CD4-positive, alpha-beta memory T cell (primary cell): ENCODE results near the gene MLX. TPM values are rescaled to one million over a fixed set of nuclear protein-coding genes. Genes with fewer than 3 reads are reported as not detected.
"Not testable (repeated sequence)": the region's sequence is repeated elsewhere in the genome, so short reads cannot be mapped to it uniquely, and the experiment has no call there.

Experiments
- CTCF ChIA-PET: fragments of 350-600 bp; sonication (Branson Sonifier 250); formaldehyde crosslinking; loops from one replicate; lab custom pipeline; 2021; ENCODE audit warnings: inconsistent platforms; ENCODE audit not compliant: partially characterized antibody; lab: Charles Lee
- POLR2A ChIA-PET: fragments of 350-600 bp; sonication (Branson Sonifier 250); formaldehyde crosslinking; loops from one replicate; lab custom pipeline; 2021; ENCODE audit not compliant: partially characterized antibody; lab: Charles Lee
- DNase-seq, 5 donors: peaks; one replicate each; pipeline versions ENCODE4 v3.0.0 to v3.0.0-alpha.2; 2020 to 2022; ENCODE audit warnings: mixed read lengths in 1 of 5
- H3K27ac ChIP-seq: one replicate; pipeline ENCODE4 v1.7.0; 2013; ENCODE audit warnings: low read depth, low read length
- H3K27me3 ChIP-seq: 2 replicates; pipeline ENCODE4 v1.7.0; 2013; ENCODE audit warnings: mild to moderate bottlenecking, low read length, moderate library complexity; ENCODE audit not compliant: insufficient read depth
- H3K36me3 ChIP-seq: 2 replicates; pipeline ENCODE4 v1.7.0; 2013; ENCODE audit warnings: mild to moderate bottlenecking, low read length, moderate library complexity; ENCODE audit not compliant: insufficient read depth
- H3K4me1 ChIP-seq: 2 replicates; pipeline ENCODE4 v1.7.0; 2013; ENCODE audit warnings: mild to moderate bottlenecking, low read length, moderate library complexity; ENCODE audit not compliant: insufficient read depth
- H3K4me3 ChIP-seq, 2 donors: one replicate each; pipeline ENCODE4 v1.7.0; 2013; ENCODE audit warnings: low read length in 2 of 2, mild to moderate bottlenecking in 1 of 2
- H3K9me3 ChIP-seq, 2 donors: one replicate each; pipeline ENCODE4 v1.7.0; 2013; ENCODE audit warnings: low read length in 2 of 2, control low read depth in 1 of 2; ENCODE audit not compliant: control insufficient read depth in 1 of 2
- H3K27ac Mint-ChIP-seq, 7 donors: one replicate each; pipeline ENCODE4 v1.8.0; 2020 to 2021; ENCODE audit warnings: mixed read lengths in 7 of 7, mild to moderate bottlenecking in 6 of 7, inconsistent platforms in 3 of 7, moderate library complexity in 3 of 7
- H3K27me3 Mint-ChIP-seq, 2 donors: one replicate each; pipeline ENCODE4 v1.8.0; 2020 to 2021; ENCODE audit warnings: mixed read lengths in 2 of 2
- H3K36me3 Mint-ChIP-seq, 2 donors: one replicate each; pipeline ENCODE4 v1.8.0; 2020 to 2021; ENCODE audit warnings: mixed read lengths in 2 of 2, inconsistent platforms in 1 of 2, mild to moderate bottlenecking in 1 of 2
- H3K4me1 Mint-ChIP-seq, 4 donors: one replicate each; pipeline ENCODE4 v1.8.0; 2020 to 2021; ENCODE audit warnings: mixed read lengths in 4 of 4, mild to moderate bottlenecking in 1 of 4
- H3K4me3 Mint-ChIP-seq, 8 donors: one replicate each; pipeline ENCODE4 v1.8.0; 2020 to 2021; ENCODE audit warnings: mixed read lengths in 8 of 8, mild to moderate bottlenecking in 7 of 8, moderate library complexity in 6 of 8, inconsistent platforms in 3 of 8
- H3K9me3 Mint-ChIP-seq, 8 donors: one replicate each; pipeline ENCODE4 v1.8.0; 2020 to 2021; ENCODE audit warnings: mixed read lengths in 8 of 8, mild to moderate bottlenecking in 5 of 8, inconsistent platforms in 3 of 8, moderate library complexity in 1 of 8
- intact Hi-C: fragments of 100-400 bp; cut with micrococcal nuclease; formaldehyde crosslinking; loops from one replicate; pipeline ENCODE4 v1.15.1; 2023
- polyA plus RNA-seq, 2 donors: library from polyadenylated mRNA; unstranded; fragments of 300-500 nt; fragmentation: Illumina TruSeq; gene quantifications; one replicate each; pipeline ENCODE4 v1.2.3, GENCODE V29; 2021
- total RNA-seq, 2 experiments: library from RNA; stranded (reverse); gene quantifications; one replicate each; pipeline ENCODE4 v1.2.3, GENCODE V29; 2021

MLX gene
- total and polyA plus RNA-seq, 4 experiments from 2014 or later: 38.1 to 73.7 (median 63.4) TPM

DNA sequence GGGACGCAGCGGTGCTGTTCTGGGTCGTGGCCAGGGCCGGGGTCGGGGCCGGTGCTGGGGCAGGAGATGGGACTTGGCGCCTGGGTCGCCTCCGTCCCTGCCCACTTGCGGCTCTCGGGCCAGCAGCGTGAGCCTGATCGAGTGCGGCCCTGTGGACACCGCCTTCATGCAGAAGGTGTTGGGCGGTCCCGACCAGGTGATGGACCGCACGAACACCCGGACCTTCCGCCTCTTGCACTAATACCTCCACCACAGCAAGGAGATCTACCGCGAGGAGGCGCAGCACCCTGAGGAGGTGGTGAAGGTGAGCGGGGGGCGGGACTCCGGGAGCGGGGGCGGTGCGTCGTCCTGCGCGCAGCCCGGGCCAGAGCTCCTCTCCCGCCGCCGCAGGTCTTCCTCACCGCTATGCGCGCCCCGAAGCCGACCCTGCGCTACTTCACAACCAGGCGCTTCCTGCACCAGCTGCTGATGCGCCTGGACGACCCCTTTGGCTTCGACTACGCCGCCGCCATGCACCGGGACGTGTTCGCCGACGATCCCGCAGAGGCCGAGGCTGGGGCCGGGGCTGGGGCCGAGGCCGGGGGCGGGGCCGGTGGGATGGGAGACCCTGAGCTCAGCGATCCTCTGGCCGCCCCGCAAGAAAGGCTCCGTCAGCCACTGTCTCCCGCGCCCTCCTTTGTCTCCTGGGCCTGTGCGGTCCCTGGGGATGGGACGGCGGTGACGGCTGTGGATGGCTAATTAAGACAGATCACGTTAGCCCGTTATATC lies 18.6 kb upstream of the MLX start:
- intact Hi-C loops: no loop called here
- H3K36me3 ChIP-seq: no peaks in the 10 kb centered on the region
- H3K27me3 Mint-ChIP-seq: no peaks in the 10 kb centered on the region
- H3K27me3 ChIP-seq: no peaks in the 10 kb centered on the region
- H3K4me1 Mint-ChIP-seq: peaks cover 6 to 22% (median 10%) of the 10 kb centered on the region in 4 donors
- CTCF ChIA-PET: interaction anchor here (0.5 to 3.6 kb wide), 20 partner anchors 10 to 131 kb away, joined by 3 to 25 read pairs (median 4); partner anchors contain the start of genes NAGLU, PSMC3IP, RETREG3 and TUBG1
- peak; percentile 62 to 79 (median 69) for DNase-seq
- peaks cover 7% of the 10 kb centered on the region for H3K4me1 ChIP-seq
- POLR2A ChIA-PET: interaction anchor here (0.5 to 2.8 kb wide), 8 partner anchors 9 to 225 kb away, joined by 3 to 22 read pairs (median 6); partner anchors contain the start of genes NAGLU, PSMC3IP and VPS25
- H3K9me3 Mint-ChIP-seq: no peaks in the 10 kb centered on the region
- H3K36me3 Mint-ChIP-seq: no peaks in the 10 kb centered on the region
- H3K9me3 ChIP-seq: no peaks in the 10 kb centered on the region
- H3K27ac ChIP-seq: no peak overlapping the region
- peak overlapping the region in 5 of 8 donors; percentile 36 to 59 (median 56) for H3K4me3 Mint-ChIP-seq
- no peak overlapping the region for H3K27ac Mint-ChIP-seq
- peak overlapping the region in 1 of 2 donors; percentile 45 for H3K4me3 ChIP-seq

DNA sequence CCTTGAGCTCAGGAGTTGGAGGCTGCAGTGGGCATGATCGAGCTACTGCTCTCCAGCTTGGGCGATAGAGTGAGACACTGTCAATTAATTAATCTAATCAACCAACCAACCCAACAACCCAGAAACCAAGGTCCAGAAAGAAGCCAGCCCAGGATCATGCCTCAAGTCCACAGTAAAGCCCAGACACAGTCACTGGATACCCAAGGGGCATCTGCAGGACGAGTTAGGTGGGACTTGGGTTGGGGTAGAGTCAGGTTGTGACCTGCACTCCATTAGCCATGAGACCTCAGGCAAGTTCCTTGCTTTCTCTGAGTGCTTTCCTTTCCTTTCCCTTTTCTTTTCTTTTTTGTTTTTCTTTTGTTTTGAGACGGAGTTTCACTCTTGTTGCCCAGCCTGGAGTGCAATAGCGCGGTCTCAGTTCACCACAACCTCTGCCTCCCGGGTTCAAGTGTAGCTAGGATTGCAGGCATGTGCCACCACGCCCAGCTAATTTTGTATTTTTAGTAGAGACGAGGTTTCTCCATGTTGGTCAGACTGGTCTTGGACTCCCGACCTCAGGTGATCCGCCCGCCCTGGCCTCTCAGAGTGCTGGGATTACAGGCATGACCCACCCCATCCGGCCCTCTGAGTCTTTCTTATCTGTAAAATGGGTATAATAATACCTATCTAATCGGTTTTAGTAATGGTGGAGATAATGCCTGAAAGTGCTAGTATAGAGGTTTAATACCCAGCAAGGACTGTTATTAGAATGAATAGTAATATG lies 17.7 kb upstream of the MLX start:
- peaks cover 11% of the 10 kb centered on the region for H3K4me1 ChIP-seq
- intact Hi-C loops: no loop called here
- H3K36me3 ChIP-seq: no peaks in the 10 kb centered on the region
- CTCF ChIA-PET: interaction anchor here (0.5 to 3.6 kb wide), 9 partner anchors 10 to 130 kb away, joined by 3 to 25 read pairs (median 4); partner anchors contain the start of genes NAGLU, PSMC3IP, RETREG3 and TUBG1
- peak overlapping the region; percentile 29 to 77 (median 48) for H3K4me3 Mint-ChIP-seq
- H3K27me3 ChIP-seq: no peaks in the 10 kb centered on the region
- H3K4me1 Mint-ChIP-seq: peaks cover 9 to 29% (median 11%) of the 10 kb centered on the region in 4 donors
- H3K27ac Mint-ChIP-seq: peak overlapping the region in 1 of 7 donors; percentile 70
- no peak overlapping the region for H3K4me3 ChIP-seq
- H3K9me3 ChIP-seq: no peaks in the 10 kb centered on the region
- no peaks in the 10 kb centered on the region for H3K9me3 Mint-ChIP-seq
- H3K36me3 Mint-ChIP-seq: no peaks in the 10 kb centered on the region
- H3K27me3 Mint-ChIP-seq: no peaks in the 10 kb centered on the region
- POLR2A ChIA-PET: interaction anchor here (0.5 to 2.8 kb wide), 7 partner anchors 10 to 225 kb away, joined by 3 to 22 read pairs (median 6); partner anchors contain the start of genes NAGLU, PSMC3IP and VPS25
- no peak for DNase-seq
- no peak overlapping the region for H3K27ac ChIP-seq

DNA sequence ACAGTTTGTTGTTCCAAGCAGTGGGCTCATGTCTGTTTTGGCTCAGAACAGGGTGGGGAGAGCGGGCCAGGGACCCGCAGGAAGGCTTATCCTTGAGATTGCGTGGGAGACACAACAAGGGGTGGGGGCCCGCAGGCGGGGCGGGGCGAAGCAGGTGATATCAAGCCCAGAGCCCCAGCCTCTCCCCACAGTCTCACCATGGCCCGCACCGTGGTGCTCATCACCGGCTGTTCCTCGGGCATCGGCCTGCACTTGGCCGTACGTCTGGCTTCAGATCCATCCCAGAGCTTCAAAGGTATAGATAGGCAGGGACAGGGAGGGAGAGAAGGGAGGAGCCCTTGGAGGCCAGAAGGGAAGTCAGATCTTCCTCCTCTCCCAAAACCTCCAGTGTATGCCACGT lies 14.2 kb upstream of the MLX start, which contains the start of gene HSD17B1:
Gene HSD17B1, plus strand, starts transcription at position 188 of the 400 bp plus-strand sequence. Its CDS starts 11 bp downstream, at position 199.
- H3K36me3 Mint-ChIP-seq, H3K9me3 ChIP-seq, H3K27me3 Mint-ChIP-seq, DNase-seq, CTCF ChIA-PET, H3K27me3 ChIP-seq, H3K9me3 Mint-ChIP-seq, H3K27ac ChIP-seq, intact Hi-C loops, H3K36me3 ChIP-seq: not testable (repeated sequence)
- POLR2A ChIA-PET: interaction anchor here (1.4 to 3.0 kb wide), 2 partner anchors 25 to 221 kb away, joined by 3 to 18 read pairs; partner anchors contain the start of genes PSMC3IP and VPS25
- Mint-ChIP-seq H3K4me3 (peak within 1 kb of the TSS; percentile 86 to 92 (median 91)), H3K4me1 (peaks cover 13 to 51% (median 24%) of the 10 kb centered on the region in 4 donors), H3K27ac (peak within 1 kb of the TSS in 5 of 7 donors; percentile 70 to 94 (median 82))
- H3K4me1 ChIP-seq: peaks cover 24% of the 10 kb centered on the region
- H3K4me3 ChIP-seq: peak within 1 kb of the TSS in 1 of 2 donors; percentile 49

DNA sequence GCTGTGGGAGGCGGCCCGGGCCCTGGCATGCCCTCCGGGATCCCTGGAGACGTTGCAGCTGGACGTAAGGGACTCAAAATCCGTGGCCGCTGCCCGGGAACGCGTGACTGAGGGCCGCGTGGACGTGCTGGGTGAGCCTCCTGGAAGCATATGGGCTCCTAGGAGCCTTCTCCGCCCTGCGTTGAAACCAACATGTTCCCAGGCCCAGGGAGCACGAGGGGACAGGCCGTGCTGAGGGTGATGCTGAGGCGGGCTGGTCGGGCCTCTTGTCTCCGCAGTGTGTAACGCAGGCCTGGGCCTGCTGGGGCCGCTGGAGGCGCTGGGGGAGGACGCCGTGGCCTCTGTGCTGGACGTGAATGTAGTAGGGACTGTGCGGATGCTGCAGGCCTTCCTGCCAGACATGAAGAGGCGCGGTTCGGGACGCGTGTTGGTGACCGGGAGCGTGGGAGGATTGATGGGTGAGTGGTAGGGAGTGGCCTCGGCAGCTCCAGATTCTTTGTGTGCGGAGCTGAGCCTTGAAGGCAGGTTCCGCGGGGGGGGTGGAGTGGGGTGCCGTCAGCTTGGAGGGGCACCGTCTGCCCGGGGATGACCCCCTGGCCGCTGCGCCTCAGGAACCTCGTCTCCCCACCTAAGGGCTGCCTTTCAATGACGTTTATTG lies 13.6 kb upstream of the MLX start:
- H3K27me3 ChIP-seq: no peaks in the 10 kb centered on the region
- Mint-ChIP-seq H3K27me3 (no peaks in the 10 kb centered on the region), H3K36me3 (no peaks in the 10 kb centered on the region), H3K4me1 (peaks cover 12 to 51% (median 24%) of the 10 kb centered on the region in 4 donors), H3K9me3 (no peaks in the 10 kb centered on the region), H3K27ac (peak overlapping the region in 5 of 7 donors; percentile 70 to 94 (median 82)), H3K4me3 (peak overlapping the region; percentile 33 to 92 (median 91))
- H3K27ac ChIP-seq: no peak overlapping the region
- H3K4me1 ChIP-seq: peaks cover 24% of the 10 kb centered on the region
- peak overlapping the region in 1 of 2 donors; percentile 49 for H3K4me3 ChIP-seq
- no peak for DNase-seq
- CTCF ChIA-PET: interaction anchor here (1.1 kb wide), 1 partner anchor 23 kb away, joined by 3 read pairs; no protein-coding TSS in a partner anchor
- no peaks in the 10 kb centered on the region for H3K36me3 ChIP-seq
- POLR2A ChIA-PET: interaction anchor here (0.6 to 3.0 kb wide), 7 partner anchors 12 to 658 kb away, joined by 3 to 35 read pairs (median 8); partner anchors contain the start of genes MLX, NAGLU, PSMC3IP and VPS25
- H3K9me3 ChIP-seq: no peaks in the 10 kb centered on the region
- intact Hi-C loops: no loop called here

DNA sequence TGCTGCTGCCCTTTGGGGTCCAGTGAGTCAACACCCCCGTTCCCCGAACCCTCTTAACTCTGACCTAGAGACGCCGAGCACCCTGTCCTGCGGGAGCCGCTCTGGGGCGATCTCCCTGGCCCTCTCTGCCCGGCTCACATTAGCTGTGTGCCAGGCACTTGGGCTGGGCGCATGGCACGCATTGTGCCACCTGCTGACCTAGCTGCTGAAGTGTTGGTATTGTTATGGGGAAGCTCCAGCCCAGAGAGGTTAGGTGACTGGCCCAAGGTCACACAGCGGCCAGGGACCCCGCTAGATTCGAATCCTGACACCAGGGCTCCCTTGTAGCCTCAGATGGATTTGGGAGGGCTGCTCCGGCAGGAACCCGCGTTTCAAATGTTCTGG lies 13.0 kb upstream of the MLX start:
- Mint-ChIP-seq H3K4me3 (peak overlapping the region; percentile 86 to 92 (median 91)), H3K36me3 (no peaks in the 10 kb centered on the region), H3K27ac (peak overlapping the region; percentile 67 to 94 (median 79)), H3K9me3 (no peaks in the 10 kb centered on the region), H3K4me1 (peaks cover 11 to 49% (median 22%) of the 10 kb centered on the region in 4 donors), H3K27me3 (no peaks in the 10 kb centered on the region)
- intact Hi-C loops: loop anchor here (1.0 to 2.0 kb wide), 3 partner anchors 8 to 23 kb away; partner anchors contain the start of genes COASY, NAGLU and PSMC3IP
- Histone ChIP-seq H3K9me3 (no peaks in the 10 kb centered on the region), H3K27ac (peak overlapping the region; percentile 77), H3K27me3 (no peaks in the 10 kb centered on the region), H3K4me1 (peaks cover 18% of the 10 kb centered on the region), H3K4me3 (peak overlapping the region; percentile 49 to 69), H3K36me3 (no peaks in the 10 kb centered on the region)
- ChIA-PET CTCF (interaction anchor here (1.1 to 1.5 kb wide), 2 partner anchors 24 to 25 kb away, joined by 3 to 6 read pairs; no protein-coding TSS in a partner anchor), POLR2A (interaction anchor here (0.6 to 3.0 kb wide), 11 partner anchors 10 to 659 kb away, joined by 3 to 35 read pairs (median 8); partner anchors contain the start of genes MLX, NAGLU, PSMC3IP and RETREG3)
- DNase-seq: peak in 1 of 5 donors; percentile 25
